ENCODE measurements around the gene PPARG.

The PPARG gene

DNA sequence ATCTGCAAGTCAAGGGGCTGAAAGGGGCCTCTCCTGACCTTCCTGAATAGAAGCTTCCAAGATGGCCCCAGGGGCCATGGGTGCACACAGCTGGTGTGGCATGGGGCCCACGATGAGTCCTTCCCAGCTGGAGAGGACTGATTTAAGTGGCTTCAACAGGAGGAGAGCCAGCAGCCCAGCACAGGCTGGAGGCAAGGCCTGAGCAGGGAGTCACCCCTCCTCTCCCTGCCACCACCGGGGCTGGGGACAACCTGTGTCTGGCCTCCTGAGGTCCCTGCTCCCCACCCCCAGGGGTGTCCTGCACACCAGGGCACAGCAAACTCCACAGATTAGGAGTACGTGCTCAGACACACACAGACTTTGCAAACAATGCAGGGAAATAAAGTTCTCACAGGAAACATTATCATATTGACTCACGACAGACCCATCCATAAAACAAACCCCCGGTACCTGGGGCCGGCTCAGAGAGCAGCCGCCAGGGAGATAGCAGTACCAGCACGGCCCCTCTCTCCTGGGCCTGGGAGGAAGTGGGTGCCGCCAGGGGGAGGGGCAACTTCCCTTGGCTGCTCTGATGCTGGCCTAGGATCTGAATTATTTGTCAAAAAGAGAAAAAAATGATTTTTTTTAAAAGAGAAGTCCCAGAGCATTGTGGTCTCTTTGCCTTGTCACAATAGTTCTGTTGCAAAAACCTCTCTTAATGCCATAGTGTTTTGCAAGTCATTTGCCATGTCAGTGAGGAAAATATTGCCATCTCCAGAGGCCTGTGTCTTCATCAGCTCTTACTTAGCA, 173.5 kb downstream of the PPARG start:
- no peak overlapping the region for H3K4me3 ChIP-seq (ENCODE audit: low read depth, low read length)
- TF ChIP-seq, protein P1, sequence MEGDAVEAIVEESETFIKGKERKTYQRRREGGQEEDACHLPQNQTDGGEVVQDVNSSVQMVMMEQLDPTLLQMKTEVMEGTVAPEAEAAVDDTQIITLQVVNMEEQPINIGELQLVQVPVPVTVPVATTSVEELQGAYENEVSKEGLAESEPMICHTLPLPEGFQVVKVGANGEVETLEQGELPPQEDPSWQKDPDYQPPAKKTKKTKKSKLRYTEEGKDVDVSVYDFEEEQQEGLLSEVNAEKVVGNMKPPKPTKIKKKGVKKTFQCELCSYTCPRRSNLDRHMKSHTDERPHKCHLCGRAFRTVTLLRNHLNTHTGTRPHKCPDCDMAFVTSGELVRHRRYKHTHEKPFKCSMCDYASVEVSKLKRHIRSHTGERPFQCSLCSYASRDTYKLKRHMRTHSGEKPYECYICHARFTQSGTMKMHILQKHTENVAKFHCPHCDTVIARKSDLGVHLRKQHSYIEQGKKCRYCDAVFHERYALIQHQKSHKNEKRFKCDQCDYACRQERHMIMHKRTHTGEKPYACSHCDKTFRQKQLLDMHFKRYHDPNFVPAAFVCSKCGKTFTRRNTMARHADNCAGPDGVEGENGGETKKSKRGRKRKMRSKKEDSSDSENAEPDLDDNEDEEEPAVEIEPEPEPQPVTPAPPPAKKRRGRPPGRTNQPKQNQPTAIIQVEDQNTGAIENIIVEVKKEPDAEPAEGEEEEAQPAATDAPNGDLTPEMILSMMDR (IDR thresholded peaks at IDR 0.05; ENCODE audit: low read depth, low read length): no peak
- TF ChIP-seq, protein P2, sequence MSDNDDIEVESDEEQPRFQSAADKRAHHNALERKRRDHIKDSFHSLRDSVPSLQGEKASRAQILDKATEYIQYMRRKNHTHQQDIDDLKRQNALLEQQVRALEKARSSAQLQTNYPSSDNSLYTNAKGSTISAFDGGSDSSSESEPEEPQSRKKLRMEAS (IDR thresholded peaks at IDR 0.05; ENCODE audit: low read depth, low read length): no peak
- TF ChIP-seq MYC (IDR thresholded peaks at IDR 0.05; ENCODE audit: low read depth, low read length) (no peak), POLR2A (IDR thresholded peaks at IDR 0.05; ENCODE audit: extremely low read depth, insufficient read length) (no peak)
- DNase-seq (ENCODE audit: low read depth): peak; percentile 61

DNA sequence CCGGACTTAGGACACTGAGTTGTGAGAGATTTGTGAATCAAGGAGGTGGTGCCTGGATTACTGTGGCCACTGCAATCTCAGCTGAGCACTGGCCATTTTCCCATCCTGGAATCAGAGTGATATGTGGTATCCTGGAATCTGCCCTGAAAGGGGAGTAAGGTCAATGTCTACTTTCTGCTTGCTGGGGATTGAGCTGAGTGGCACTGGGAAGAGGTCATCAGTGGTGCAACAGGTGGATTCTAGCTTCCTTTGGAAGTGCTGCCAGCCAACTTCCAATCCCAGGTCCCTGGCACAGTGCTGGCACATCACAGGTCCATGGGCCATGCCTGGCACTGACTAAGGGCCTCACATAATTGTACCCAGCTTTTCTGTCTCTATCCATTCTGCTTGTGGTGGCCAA, 174.8 kb downstream of the PPARG start:
- no peak overlapping the region for H3K4me3 ChIP-seq (ENCODE audit: low read depth, low read length)
- no peak for TF ChIP-seq MYC (IDR thresholded peaks at IDR 0.05; ENCODE audit: low read depth, low read length)
- TF ChIP-seq POLR2A (IDR thresholded peaks at IDR 0.05; ENCODE audit: extremely low read depth, insufficient read length): no peak
- TF ChIP-seq, protein P1 (IDR thresholded peaks at IDR 0.05; ENCODE audit: low read depth, low read length): no peak
- TF ChIP-seq, protein P2 (IDR thresholded peaks at IDR 0.05; ENCODE audit: low read depth, low read length): no peak
- no peak for DNase-seq (ENCODE audit: low read depth)

DNA sequence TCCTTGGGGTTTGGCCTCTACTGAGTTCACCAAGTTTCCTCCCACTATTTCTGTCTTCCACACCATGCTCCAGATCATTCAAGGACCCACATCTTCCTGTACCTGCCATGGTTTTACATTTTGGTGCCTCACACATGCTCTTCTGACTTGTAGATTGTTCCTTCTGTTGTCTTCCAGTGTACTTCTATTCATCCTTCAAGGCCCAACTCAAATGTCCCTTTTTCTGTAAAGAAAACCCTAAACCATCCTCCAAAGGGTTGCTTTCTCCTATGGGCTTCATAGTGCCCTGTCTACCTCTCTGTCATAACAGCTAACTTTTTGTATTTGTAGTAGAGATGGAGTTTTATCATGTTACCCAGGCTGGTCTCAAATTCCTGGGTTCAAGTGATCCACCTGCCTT, 175.3 kb downstream of the PPARG start:
- no peak overlapping the region for H3K4me3 ChIP-seq (ENCODE audit: low read depth, low read length)
- TF ChIP-seq MYC (IDR thresholded peaks at IDR 0.05; ENCODE audit: low read depth, low read length): no peak
- TF ChIP-seq, protein P1 (IDR thresholded peaks at IDR 0.05; ENCODE audit: low read depth, low read length): no peak
- no peak for TF ChIP-seq POLR2A (IDR thresholded peaks at IDR 0.05; ENCODE audit: extremely low read depth, insufficient read length)
- TF ChIP-seq, protein P2 (IDR thresholded peaks at IDR 0.05; ENCODE audit: low read depth, low read length): no peak
- DNase-seq (ENCODE audit: low read depth): no peak

DNA sequence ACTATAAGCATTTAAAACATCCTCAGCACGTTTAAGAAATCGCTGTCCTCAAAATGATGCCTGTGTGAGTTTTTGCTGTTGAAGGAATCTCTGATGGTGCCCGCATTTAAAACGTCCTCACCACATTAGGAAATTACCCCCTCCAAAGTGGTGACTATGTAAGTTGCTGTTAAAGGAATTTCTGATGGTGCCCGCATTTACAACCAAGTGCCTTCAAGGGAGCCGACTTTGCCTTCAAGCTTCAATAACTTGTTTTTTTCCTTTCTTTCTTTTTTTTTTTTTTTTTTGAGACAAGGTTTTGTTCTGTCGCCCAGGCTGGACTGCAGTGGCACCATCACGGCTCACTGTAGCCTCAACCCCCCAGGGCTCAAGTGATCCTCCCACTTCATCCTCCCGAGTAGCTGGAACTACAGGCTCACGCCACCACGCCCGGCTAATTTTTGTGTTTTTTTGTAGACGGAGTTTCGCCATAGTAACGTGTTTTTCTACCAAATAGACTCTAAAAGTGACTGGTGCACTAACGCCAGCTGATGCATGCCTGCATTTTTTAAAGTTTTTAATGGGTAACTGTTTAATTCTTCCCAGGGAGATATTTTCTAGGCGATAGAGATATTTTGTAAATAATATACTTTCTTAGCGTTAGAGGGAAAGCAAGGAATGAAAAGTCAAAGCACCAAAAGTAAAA, 176.4 kb downstream of the PPARG start:
- no peak for DNase-seq (ENCODE audit: low read depth)
- TF ChIP-seq MYC (IDR thresholded peaks at IDR 0.05; ENCODE audit: low read depth, low read length): no peak
- no peak for TF ChIP-seq POLR2A (IDR thresholded peaks at IDR 0.05; ENCODE audit: extremely low read depth, insufficient read length)
- TF ChIP-seq, protein P2 (IDR thresholded peaks at IDR 0.05; ENCODE audit: low read depth, low read length): no peak
- TF ChIP-seq, protein P1 (IDR thresholded peaks at IDR 0.05; ENCODE audit: low read depth, low read length): no peak
- no peak overlapping the region for H3K4me3 ChIP-seq (ENCODE audit: low read depth, low read length)

DNA sequence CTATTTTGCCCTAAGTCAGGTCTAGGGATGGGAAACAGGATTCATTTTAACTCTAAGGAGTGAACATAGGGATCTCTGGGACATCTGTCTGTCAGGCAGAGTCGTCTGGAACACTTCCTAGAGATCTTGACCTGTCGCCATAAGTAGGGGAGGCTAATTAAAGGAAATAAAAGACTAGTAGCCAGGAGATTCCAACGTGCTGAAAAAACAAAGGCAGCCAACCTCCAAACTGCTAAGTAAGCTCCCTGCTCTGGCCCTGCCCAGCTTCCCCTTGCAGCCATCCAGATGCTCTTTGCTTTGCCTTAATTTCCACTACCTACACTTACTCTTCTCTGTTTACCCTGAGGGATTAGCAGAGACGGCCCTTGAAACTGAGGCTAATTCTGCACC, 177.0 kb downstream of the PPARG start:
- DNase-seq (ENCODE audit: low read depth): no peak
- H3K4me3 ChIP-seq (ENCODE audit: low read depth, low read length): no peak overlapping the region
- TF ChIP-seq, protein P1 (IDR thresholded peaks at IDR 0.05; ENCODE audit: low read depth, low read length): no peak
- no peak for TF ChIP-seq MYC (IDR thresholded peaks at IDR 0.05; ENCODE audit: low read depth, low read length)
- TF ChIP-seq POLR2A (IDR thresholded peaks at IDR 0.05; ENCODE audit: extremely low read depth, insufficient read length): no peak
- TF ChIP-seq, protein P2 (IDR thresholded peaks at IDR 0.05; ENCODE audit: low read depth, low read length): no peak
